HepG2 (cell line): ENCODE results near the gene CTSZ. TPM values are rescaled to one million over a fixed set of nuclear protein-coding genes. Genes with fewer than 3 reads are reported as not detected.

Experiments used
- ATF2 ChIP-seq: sonication (generic); formaldehyde crosslinking; IDR thresholded peaks from 2 replicates; pipeline ENCODE4 v1.4.0; 2020; ENCODE audit warnings: missing genetic modification reagents
- BRD4 ChIP-seq: sonication (generic); formaldehyde crosslinking; IDR thresholded peaks from 2 replicates; pipeline ENCODE4 v1.4.0; 2020; ENCODE audit warnings: missing genetic modification reagents
- CBX5 ChIP-seq: sonication (generic); formaldehyde crosslinking; IDR thresholded peaks from 2 replicates; pipeline ENCODE4 v1.4.0; 2020; ENCODE audit warnings: missing genetic modification reagents, borderline replicate concordance
- DMAP1 ChIP-seq: IDR thresholded peaks from 2 replicates; pipeline ENCODE4 v1.6.1; 2016
- EEA1 ChIP-seq: sonication (generic); formaldehyde crosslinking; IDR thresholded peaks from 2 replicates; pipeline ENCODE4 v1.5.1; 2020; ENCODE audit warnings: mild to moderate bottlenecking, missing genetic modification reagents, borderline replicate concordance
- FOXC1 ChIP-seq: sonication (generic); formaldehyde crosslinking; IDR thresholded peaks from 2 replicates; pipeline ENCODE4 v1.8.0; 2022; ENCODE audit warnings: mild to moderate bottlenecking, missing genetic modification reagents, borderline replicate concordance
- GABPB1 ChIP-seq: IDR thresholded peaks from 2 replicates; pipeline ENCODE4 v1.6.1; 2016; ENCODE audit warnings: mild to moderate bottlenecking, missing genetic modification reagents, moderate library complexity, missing compliant biosample characterization
- HMGXB4 ChIP-seq, 2 experiments: sonication (generic) in 1 of 2; formaldehyde crosslinking in 1 of 2; IDR thresholded peaks; 2 replicates each; pipeline versions ENCODE4 v1.4.0 to v1.6.1; 2018 to 2020; ENCODE audit warnings: missing genetic modification reagents in 2 of 2, borderline replicate concordance in 1 of 2, low read depth in 1 of 2, mild to moderate bottlenecking in 1 of 2, missing biosample characterization in 1 of 2
- HOXA3 ChIP-seq: sonication (generic); formaldehyde crosslinking; IDR thresholded peaks from 2 replicates; pipeline ENCODE4 v1.5.0; 2020; ENCODE audit warnings: missing genetic modification reagents
- MTA1 ChIP-seq: sonication (generic); formaldehyde crosslinking; IDR thresholded peaks from 2 replicates; pipeline ENCODE4 v1.4.0; 2020; ENCODE audit warnings: missing genetic modification reagents, mild to moderate bottlenecking, borderline replicate concordance
- NFE2L1 ChIP-seq: sonication (generic); formaldehyde crosslinking; IDR thresholded peaks from 2 replicates; pipeline ENCODE4 v1.4.0; 2020; ENCODE audit warnings: missing genetic modification reagents, mild to moderate bottlenecking, borderline replicate concordance
- SIN3A ChIP-seq: IDR thresholded peaks from 2 replicates; pipeline ENCODE4 v1.6.1; 2011; ENCODE audit warnings: low read depth, mild to moderate bottlenecking, control low read depth, low read length, borderline replicate concordance
- ZFP91 ChIP-seq: sonication (generic); formaldehyde crosslinking; IDR thresholded peaks from 2 replicates; pipeline ENCODE4 v1.9.0; 2022; ENCODE audit warnings: missing genetic modification reagents, mild to moderate bottlenecking, borderline replicate concordance
- ZNF333 ChIP-seq: sonication (generic); formaldehyde crosslinking; IDR thresholded peaks from 2 replicates; pipeline ENCODE4 v1.4.0; 2020; ENCODE audit warnings: mild to moderate bottlenecking, missing genetic modification reagents, borderline replicate concordance
- ZNF501 ChIP-seq: sonication (generic); formaldehyde crosslinking; IDR thresholded peaks from 2 replicates; pipeline ENCODE4 v1.5.1; 2020; ENCODE audit warnings: mild to moderate bottlenecking, moderate library complexity, missing genetic modification reagents
- ZNF574 ChIP-seq: sonication (generic); formaldehyde crosslinking; IDR thresholded peaks from 2 replicates; pipeline ENCODE4 v1.4.0; 2020; ENCODE audit warnings: missing genetic modification reagents
- ZNF713 ChIP-seq: sonication (generic); formaldehyde crosslinking; IDR thresholded peaks from 2 replicates; pipeline ENCODE4 v1.4.0; 2020; ENCODE audit warnings: mild to moderate bottlenecking, missing genetic modification reagents
- polyA plus RNA-seq, 8 experiments: library from polyadenylated mRNA; depleted of rRNA in 3 of 8; stranded (reverse) in 7 of 8; unstranded in 1 of 8; fragments of >200 nt; fragmentation: Illumina TruSeq in 4 of 8; extraction: Trizol in 4 of 8; gene quantifications; 2 replicates each; pipeline versions ENCODE4 v1.2.1 to v1.2.3, GENCODE V29; 2011 to 2016; ENCODE audit warnings: low read depth in 4 of 8, missing spikeins in 1 of 8, mixed read lengths in 1 of 8; ENCODE audit not compliant: insufficient read depth in 1 of 8
- total RNA-seq, 5 experiments: library from RNA; depleted of rRNA; stranded (reverse); fragments of >200 nt; fragmentation: Illumina TruSeq; extraction: Trizol; gene quantifications; 2 replicates each; pipeline ENCODE4 v1.2.3, GENCODE V29; 2016; ENCODE audit warnings: low read depth in 1 of 5

Gene CTSZ
- total and polyA plus RNA-seq, 2 of the 13 experiments (the other 11 are each of a cell fraction or from before 2014, with no cell fraction given), result 0.33 TPM; not detected in 1

- peak; percentile 75 for TF ChIP-seq ZNF574 (CRISPR knock-in tag)
- TF ChIP-seq SIN3A, result peak; percentile 34; the same call in 1 of the 2 replicates
- TF ChIP-seq EEA1 (CRISPR knock-in tag), result peak; percentile 74; the same call in 1 of the 2 replicates
- TF ChIP-seq MTA1 (CRISPR knock-in tag), result peak; percentile 75; the same call in 1 of the 2 replicates
- TF ChIP-seq ZFP91 (CRISPR knock-in tag), result peak; percentile 51; the same call in 1 of the 2 replicates
- peak; percentile 22; the same call in 1 of the 2 replicates for TF ChIP-seq FOXC1 (CRISPR knock-in tag)
- TF ChIP-seq NFE2L1 (CRISPR knock-in tag), result 0 out of 2 replicates have a peak, but pooled peaks have one; percentile 46
- TF ChIP-seq CBX5, result peak; percentile 31; the same call in 1 of the 2 replicates
- peak in 1 of 2 experiments; percentile 70; a peak in 1 of 4 replicates for TF ChIP-seq HMGXB4 (CRISPR knock-in tag; IDR thresholded peaks at IDR 0.05; ENCODE audit: borderline replicate concordance in 1 of 2, low read depth in 1 of 2)
- TF ChIP-seq GABPB1 (CRISPR knock-in tag), result peak; percentile 90
- peak; percentile 31; the same call in 1 of the 2 replicates for TF ChIP-seq ZNF333
- TF ChIP-seq BRD4 (CRISPR knock-in tag), result no peak
- TF ChIP-seq ZNF501 (CRISPR knock-in tag), result peak; percentile 59; the same call in 1 of the 2 replicates
- peak; percentile 75 for TF ChIP-seq DMAP1 (CRISPR knock-in tag)
- TF ChIP-seq HOXA3 (CRISPR knock-in tag), result peak; percentile 57; the same call in 1 of the 2 replicates
- no peak for TF ChIP-seq ZNF713
- 0 out of 2 replicates have a peak, but pooled peaks have one; percentile 17 for TF ChIP-seq ATF2
Measured at GRCh38 chr20:59042151-59042795, 35.2 kb upstream of the CTSZ start, which contains the start of gene PRELID3B (continued).
